ENCODE measurements around the gene NBEAL2. TPM values are rescaled to one million over a fixed set of nuclear protein-coding genes. Genes with fewer than 3 reads are reported as not detected.

The NBEAL2 gene
- total RNA-seq, 4 donors from 2014 or later, result 176 to 519 (median 217) TPM

DNA sequence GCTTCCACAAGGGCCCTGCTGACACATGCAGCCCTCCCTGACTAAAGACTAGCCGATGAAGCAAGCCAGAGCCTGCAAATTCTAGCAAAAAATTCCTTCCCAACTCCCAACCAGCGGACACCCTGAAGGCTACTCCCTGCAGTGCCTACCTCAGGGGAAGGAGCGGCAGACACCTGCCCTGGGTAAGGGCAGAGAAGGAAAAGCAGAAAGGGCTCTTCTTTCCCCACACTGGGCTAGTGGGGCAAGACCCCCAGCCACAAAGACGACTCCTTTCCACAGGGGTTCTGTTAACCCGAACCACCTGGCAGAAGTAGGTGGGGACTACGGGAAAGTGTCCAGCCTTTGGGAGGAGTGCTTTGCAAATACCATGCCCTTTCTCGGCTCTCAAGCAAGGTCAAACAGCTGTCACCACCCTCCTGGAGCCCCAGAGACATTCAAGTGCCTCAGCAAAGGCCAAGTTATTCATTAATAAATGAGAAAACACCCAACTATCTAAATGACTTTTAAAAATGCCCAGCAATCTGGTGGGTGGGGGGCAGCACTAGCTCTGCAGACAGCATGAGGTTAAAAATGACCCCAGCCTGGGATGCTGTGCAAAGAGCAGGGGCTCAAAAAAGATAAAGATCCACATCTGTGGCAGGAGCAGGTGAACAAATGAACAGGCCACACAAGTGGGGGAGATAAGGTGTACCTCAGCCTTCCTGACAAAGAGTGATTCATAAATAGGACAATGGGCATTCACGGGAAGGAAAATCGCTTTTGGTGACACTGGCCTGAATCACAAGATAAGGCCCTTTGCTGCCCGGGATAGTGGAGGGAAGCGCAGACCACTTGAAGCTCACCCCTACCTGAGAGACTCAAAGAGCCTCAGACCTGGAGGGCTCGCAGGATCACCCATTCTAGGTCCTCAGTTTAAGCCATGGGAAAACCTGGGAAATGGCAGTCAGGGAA, 36.0 kb upstream of the NBEAL2 start:
- intact Hi-C loops (cut with DNase I; ENCODE audit: low total_unique reads), result no loop called here
- WGBS, 2 donors, result 54 to 60% methylated on average over 12 of the region's 12 CpGs
- H3K4me3 ChIP-seq (ENCODE audit: low read depth, poor library complexity, severe bottlenecking), result no peak overlapping the region
- no peak for TF ChIP-seq POLR2A (IDR thresholded peaks at IDR 0.05)
- TF ChIP-seq, protein P1, sequence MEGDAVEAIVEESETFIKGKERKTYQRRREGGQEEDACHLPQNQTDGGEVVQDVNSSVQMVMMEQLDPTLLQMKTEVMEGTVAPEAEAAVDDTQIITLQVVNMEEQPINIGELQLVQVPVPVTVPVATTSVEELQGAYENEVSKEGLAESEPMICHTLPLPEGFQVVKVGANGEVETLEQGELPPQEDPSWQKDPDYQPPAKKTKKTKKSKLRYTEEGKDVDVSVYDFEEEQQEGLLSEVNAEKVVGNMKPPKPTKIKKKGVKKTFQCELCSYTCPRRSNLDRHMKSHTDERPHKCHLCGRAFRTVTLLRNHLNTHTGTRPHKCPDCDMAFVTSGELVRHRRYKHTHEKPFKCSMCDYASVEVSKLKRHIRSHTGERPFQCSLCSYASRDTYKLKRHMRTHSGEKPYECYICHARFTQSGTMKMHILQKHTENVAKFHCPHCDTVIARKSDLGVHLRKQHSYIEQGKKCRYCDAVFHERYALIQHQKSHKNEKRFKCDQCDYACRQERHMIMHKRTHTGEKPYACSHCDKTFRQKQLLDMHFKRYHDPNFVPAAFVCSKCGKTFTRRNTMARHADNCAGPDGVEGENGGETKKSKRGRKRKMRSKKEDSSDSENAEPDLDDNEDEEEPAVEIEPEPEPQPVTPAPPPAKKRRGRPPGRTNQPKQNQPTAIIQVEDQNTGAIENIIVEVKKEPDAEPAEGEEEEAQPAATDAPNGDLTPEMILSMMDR (IDR thresholded peaks at IDR 0.05), result no peak
- no peak for DNase-seq (ENCODE audit: low spot score in 2 of 2)

DNA sequence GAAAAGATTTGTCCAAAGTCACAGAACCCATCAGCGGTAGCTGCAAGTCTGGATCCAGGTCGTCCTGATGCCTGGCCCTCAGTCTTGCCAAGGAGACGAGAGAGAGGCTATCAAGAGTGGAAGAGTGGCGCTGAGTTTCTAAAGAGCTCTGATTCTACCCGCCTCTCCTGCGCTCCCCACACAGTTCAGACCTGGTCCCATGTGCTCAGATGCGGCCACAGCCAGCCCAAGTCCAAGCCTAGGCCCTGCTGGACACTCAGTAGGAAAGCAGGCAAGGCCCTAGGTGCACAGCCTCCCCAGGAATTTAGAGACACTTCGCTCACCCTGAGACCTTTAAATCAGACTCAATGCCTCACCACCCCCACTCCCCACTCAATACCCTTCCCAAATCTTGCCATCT, 35.3 kb upstream of the NBEAL2 start:
- TF ChIP-seq, protein P1 (IDR thresholded peaks at IDR 0.05), result no peak
- TF ChIP-seq POLR2A (IDR thresholded peaks at IDR 0.05), result no peak
- DNase-seq (ENCODE audit: low spot score in 2 of 2), result no peak
- WGBS, 2 donors, result 91 to 92% methylated on average over 8 of the region's 8 CpGs

DNA sequence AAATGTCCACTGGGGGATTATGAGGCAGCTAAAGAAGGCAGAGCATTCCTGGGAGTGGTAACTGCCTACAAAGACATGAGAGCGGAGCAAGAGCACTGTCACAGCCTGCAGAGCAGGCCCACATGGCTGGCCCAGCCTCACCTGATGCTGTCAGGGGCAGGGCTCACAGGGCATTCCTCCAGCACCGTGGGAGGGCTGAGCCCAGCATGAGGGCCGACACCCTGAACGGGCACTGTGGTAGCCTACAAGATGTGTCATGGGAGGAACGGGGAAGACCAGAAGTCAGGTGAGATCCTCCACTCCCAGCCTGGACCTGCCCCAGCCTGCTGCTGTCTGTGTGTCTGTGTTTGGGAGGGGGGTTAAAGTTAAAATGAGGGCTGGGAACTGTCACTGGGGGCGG, 33.0 kb upstream of the NBEAL2 start:
- TF ChIP-seq, protein P1 (IDR thresholded peaks at IDR 0.05), result no peak
- no peak for TF ChIP-seq POLR2A (IDR thresholded peaks at IDR 0.05)
- intact Hi-C loops (cut with DNase I; ENCODE audit: low total_unique reads), result no loop called here
- DNase-seq (ENCODE audit: low spot score in 2 of 2), result peak in 1 of 2 donors; percentile 60
- 23 to 55% methylated on average over 6 of the region's 6 CpGs for WGBS, 2 donors
- H3K4me3 ChIP-seq (ENCODE audit: low read depth, poor library complexity, severe bottlenecking), result no peak overlapping the region

More for the DNA sequence above, 35.3 kb upstream of the NBEAL2 start:
- intact Hi-C loops (cut with DNase I; ENCODE audit: low total_unique reads), result no loop called here
- H3K4me3 ChIP-seq (ENCODE audit: low read depth, poor library complexity, severe bottlenecking), result no peak overlapping the region

DNA sequence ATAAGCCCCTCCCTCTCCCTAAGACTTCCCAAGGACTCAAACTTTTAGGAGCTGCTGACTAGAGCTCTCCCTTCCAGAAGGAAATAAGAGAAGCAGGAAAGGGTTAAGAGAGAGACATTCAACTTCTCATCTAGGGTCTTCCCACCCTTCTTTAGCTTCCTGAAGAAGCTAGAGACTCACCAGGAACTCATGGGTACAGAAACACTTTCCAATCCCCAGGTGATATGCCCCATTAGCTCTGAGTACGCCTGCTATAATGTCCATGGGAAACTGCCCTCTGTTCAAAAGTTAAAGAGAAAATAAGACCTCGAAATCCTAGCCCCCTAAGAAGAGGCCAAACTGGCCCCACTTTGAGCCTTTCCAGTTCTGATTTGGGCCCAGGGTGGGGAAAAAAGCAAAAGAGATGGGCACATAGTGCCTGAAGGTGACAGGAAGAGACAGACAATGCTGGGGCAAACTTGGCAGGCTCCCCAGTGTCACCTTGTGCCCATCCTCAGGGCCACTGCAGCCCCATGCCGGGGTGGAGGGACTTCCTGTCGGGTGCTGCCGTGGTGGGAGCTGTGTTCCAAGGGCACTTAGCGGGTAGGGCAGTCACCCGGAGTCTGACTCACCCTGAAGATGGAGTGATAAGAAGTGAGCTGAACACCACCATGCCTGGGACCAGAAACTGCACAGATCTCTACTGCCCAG, 32.5 kb upstream of the NBEAL2 start:
- TF ChIP-seq POLR2A (IDR thresholded peaks at IDR 0.05), result no peak
- TF ChIP-seq, protein P1 (IDR thresholded peaks at IDR 0.05), result no peak
- DNase-seq (ENCODE audit: low spot score in 2 of 2), result no peak
- no peak overlapping the region for H3K4me3 ChIP-seq (ENCODE audit: low read depth, poor library complexity, severe bottlenecking)
- intact Hi-C loops (cut with DNase I; ENCODE audit: low total_unique reads), result no loop called here
- WGBS, 2 donors, result 34 to 37% methylated on average over 7 of the region's 7 CpGs

DNA sequence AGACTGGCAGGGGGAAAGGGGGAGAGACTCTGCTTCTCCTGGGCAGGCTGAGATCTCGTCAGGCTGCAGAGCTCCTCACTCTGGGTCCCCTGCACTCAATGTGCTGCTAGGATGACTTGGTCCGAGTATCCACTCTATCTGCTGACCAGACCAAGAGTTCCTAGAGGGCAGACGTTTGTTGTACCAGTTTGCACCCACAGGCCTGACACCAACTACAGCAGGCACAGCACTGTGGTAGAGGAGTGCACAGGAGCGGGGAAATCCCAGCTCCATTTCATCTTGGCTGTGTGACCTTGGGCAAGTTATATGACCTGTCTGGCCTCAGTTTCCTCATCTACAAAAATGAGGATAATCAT, 31.9 kb upstream of the NBEAL2 start:
- 59 to 60% methylated on average over 2 to 4 of the region's 4 CpGs for WGBS, 2 donors
- intact Hi-C loops (cut with DNase I; ENCODE audit: low total_unique reads), result no loop called here
- DNase-seq (ENCODE audit: low spot score in 2 of 2), result no peak
- H3K4me3 ChIP-seq (ENCODE audit: low read depth, poor library complexity, severe bottlenecking), result no peak overlapping the region
- TF ChIP-seq, protein P1 (IDR thresholded peaks at IDR 0.05), result no peak
- no peak for TF ChIP-seq POLR2A (IDR thresholded peaks at IDR 0.05)
